Measurements from ENCODE around the gene RAB31. TPM values are rescaled to one million over a fixed set of nuclear protein-coding genes. Genes with fewer than 3 reads are reported as not detected.

The RAB31 gene
- polyA plus RNA-seq, 1 donor from 2014 or later, result 16.3 TPM

DNA sequence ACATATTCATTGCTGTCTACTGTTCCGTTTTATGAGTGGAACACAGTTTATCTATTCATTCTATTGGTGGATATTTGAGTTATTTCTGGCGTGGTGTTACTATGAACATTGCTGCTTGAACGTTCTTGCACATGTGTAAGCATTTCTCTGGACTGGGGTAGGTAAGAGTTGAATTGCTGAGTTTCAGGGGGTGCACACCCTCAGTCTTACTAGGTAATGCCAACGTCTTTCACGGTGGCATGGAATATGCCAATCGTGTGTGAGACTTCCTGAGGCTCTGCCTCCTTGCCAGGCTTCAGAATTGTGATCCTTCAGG lies 121.3 kb downstream of the RAB31 start:
- Histone ChIP-seq H3K27ac (ENCODE audit: low read length) (no peak overlapping the region), H3K79me2 (replicated peaks; ENCODE audit: insufficient read depth, low read length) (no peaks in the 10 kb centered on the region), H3K27me3 (ENCODE audit: insufficient read depth, low read depth, low read length) (no peaks in the 10 kb centered on the region), H3K9ac (ENCODE audit: low read length) (no peak overlapping the region), H3K36me3 (ENCODE audit: insufficient read depth, low read length) (no peaks in the 10 kb centered on the region), H2AFZ (ENCODE audit: low read depth, low read length) (no peak overlapping the region), H3F3A (ENCODE audit: insufficient read depth, low read length, poor library complexity, severe bottlenecking) (no peaks in the 10 kb centered on the region), H3K9me3 (ENCODE audit: low read length) (no peaks in the 10 kb centered on the region), H3K9me2 (ENCODE audit: insufficient read depth, low read length) (no peaks in the 10 kb centered on the region), H3K4me3 (ENCODE audit: low read length) (no peak overlapping the region), H3K4me2 (ENCODE audit: low read length) (no peak overlapping the region), H4K20me1 (ENCODE audit: insufficient read depth) (no peaks in the 10 kb centered on the region)
- TF ChIP-seq MXI1 (conservative IDR thresholded peaks at IDR 0.05; ENCODE audit: poor library complexity, severe bottlenecking), result no peak
- TF ChIP-seq SMC3 (conservative IDR thresholded peaks at IDR 0.05; ENCODE audit: poor library complexity), result no peak
- no peak for TF ChIP-seq EP300 (conservative IDR thresholded peaks at IDR 0.05; ENCODE audit: poor library complexity, severe bottlenecking)
- no peak for TF ChIP-seq CTCF (IDR thresholded peaks at IDR 0.05; ENCODE audit: poor library complexity, severe bottlenecking)
- TF ChIP-seq TAF1 (IDR thresholded peaks at IDR 0.05; ENCODE audit: low read depth), result no peak
- TF ChIP-seq REST (IDR thresholded peaks at IDR 0.05; ENCODE audit: borderline replicate concordance), result no peak
- TF ChIP-seq POLR2AphosphoS5 (IDR thresholded peaks at IDR 0.05), result no peak
- TF ChIP-seq RAD21 (conservative IDR thresholded peaks at IDR 0.05), result no peak
- TF ChIP-seq EZH2 (IDR thresholded peaks at IDR 0.05; ENCODE audit: borderline replicate concordance, insufficient read depth, low read length, poor library complexity, severe bottlenecking), result no peak

DNA sequence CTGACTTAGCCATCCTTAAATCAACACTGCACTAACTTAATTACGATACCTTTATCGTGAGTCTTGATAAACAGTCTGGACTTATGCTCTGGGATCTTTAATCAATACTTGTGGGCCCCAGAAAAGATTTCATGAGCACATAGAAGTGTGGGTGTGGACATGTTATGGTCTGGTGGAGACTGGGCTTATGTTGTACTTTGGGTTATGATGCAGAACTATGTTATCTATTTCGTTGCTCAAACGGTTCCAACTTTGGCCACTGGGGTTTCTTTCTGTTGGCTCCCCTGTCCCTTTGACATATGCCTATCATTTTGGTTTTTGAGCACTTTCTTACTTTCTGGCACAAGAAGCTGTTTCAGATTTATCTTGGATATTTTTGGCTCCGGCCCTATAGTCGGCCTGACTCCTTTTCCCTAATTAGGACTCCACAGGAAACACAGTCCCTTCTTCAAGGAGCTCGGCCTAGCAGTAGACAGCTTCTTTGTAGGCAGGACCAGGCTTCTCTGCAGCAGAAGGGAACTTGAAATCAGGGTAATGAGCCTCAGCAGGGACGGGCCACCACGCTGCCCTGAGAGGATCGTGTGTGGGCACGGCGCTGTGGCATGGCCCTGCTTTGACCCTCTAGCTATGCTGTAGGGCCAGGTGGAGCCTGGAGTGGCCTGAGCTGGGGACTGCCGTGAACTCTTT lies 123.1 kb downstream of the RAB31 start:
- Histone ChIP-seq H2AFZ (ENCODE audit: low read depth, low read length) (no peak overlapping the region), H3K9me3 (ENCODE audit: low read length) (no peaks in the 10 kb centered on the region), H3K27ac (ENCODE audit: low read length) (no peak overlapping the region)

More for the DNA sequence above, 123.1 kb downstream of the RAB31 start:
- H3K36me3 ChIP-seq (ENCODE audit: insufficient read depth, low read length), result no peaks in the 10 kb centered on the region
- no peaks in the 10 kb centered on the region for H3F3A ChIP-seq (ENCODE audit: insufficient read depth, low read length, poor library complexity, severe bottlenecking)
- no peak overlapping the region for H3K4me2 ChIP-seq (ENCODE audit: low read length)
- H3K9ac ChIP-seq (ENCODE audit: low read length), result no peak overlapping the region
- TF ChIP-seq REST (IDR thresholded peaks at IDR 0.05; ENCODE audit: borderline replicate concordance), result no peak
- no peak for TF ChIP-seq CTCF (IDR thresholded peaks at IDR 0.05; ENCODE audit: poor library complexity, severe bottlenecking)
- no peak for TF ChIP-seq MXI1 (conservative IDR thresholded peaks at IDR 0.05; ENCODE audit: poor library complexity, severe bottlenecking)
- TF ChIP-seq EP300 (conservative IDR thresholded peaks at IDR 0.05; ENCODE audit: poor library complexity, severe bottlenecking), result no peak
- no peak for TF ChIP-seq RAD21 (conservative IDR thresholded peaks at IDR 0.05)
- TF ChIP-seq SMC3 (conservative IDR thresholded peaks at IDR 0.05; ENCODE audit: poor library complexity), result no peak
- no peak for TF ChIP-seq EZH2 (IDR thresholded peaks at IDR 0.05; ENCODE audit: borderline replicate concordance, insufficient read depth, low read length, poor library complexity, severe bottlenecking)
- TF ChIP-seq TAF1 (IDR thresholded peaks at IDR 0.05; ENCODE audit: low read depth), result no peak
- no peak for TF ChIP-seq POLR2AphosphoS5 (IDR thresholded peaks at IDR 0.05)
- no peak overlapping the region for H3K4me3 ChIP-seq (ENCODE audit: low read length)
- no peaks in the 10 kb centered on the region for H3K27me3 ChIP-seq (ENCODE audit: insufficient read depth, low read depth, low read length)
- H4K20me1 ChIP-seq (ENCODE audit: insufficient read depth), result no peaks in the 10 kb centered on the region
- H3K79me2 ChIP-seq (replicated peaks; ENCODE audit: insufficient read depth, low read length), result no peaks in the 10 kb centered on the region
- H3K9me2 ChIP-seq (ENCODE audit: insufficient read depth, low read length), result no peaks in the 10 kb centered on the region

Data from neural cell (in vitro differentiated cells).